Epithelial cell of proximal tubule (primary cell): ENCODE measurements around the gene SUMO2. TPM values are rescaled to one million over a fixed set of nuclear protein-coding genes. Genes with fewer than 3 reads are reported as not detected.
"Not testable (repeated sequence)": the region's sequence is repeated elsewhere in the genome, so short reads cannot be mapped to it uniquely, and the experiment has no call there.

Experiments used
- DNase-seq: peaks from one replicate; pipeline ENCODE4 v3.0.0-alpha.2; 2011; ENCODE audit warnings: low read depth
- H3K4me3 ChIP-seq: 2 replicates; pipeline ENCODE4 v1.5.1; 2011; ENCODE audit warnings: low read depth, mild to moderate bottlenecking, low read length
- total RNA-seq: library from RNA; depleted of rRNA; stranded (reverse); fragments of >200 nt; gene quantifications from 2 replicates; pipeline ENCODE4 v1.2.3, GENCODE V29; 2015
- TF ChIP-seq, protein P1 (sequence below): conservative IDR thresholded peaks from 2 replicates; pipeline ENCODE4 v1.5.1; 2012; ENCODE audit warnings: low read depth, mild to moderate bottlenecking, low read length

SUMO2 gene
- total RNA-seq, 1 donor from 2014 or later = 166 TPM

DNA sequence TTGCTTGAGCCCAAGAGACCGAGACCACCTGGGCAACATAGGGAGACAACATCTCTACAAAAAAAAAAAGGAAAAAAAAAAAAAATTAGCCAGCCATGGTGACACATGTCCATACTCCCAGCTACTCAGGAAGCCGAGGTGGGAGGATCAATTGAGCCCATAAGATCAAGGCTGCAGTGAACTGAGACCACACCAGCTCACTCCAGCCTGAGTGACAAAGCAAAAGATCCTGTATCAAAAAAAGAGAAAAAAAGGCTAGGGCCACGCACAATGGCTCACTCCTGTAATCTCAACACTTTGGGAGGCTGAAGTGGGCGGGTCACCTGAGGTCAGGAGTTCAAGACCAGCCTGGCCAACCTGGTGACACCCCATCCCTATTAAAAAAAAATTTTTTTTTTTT, 13.8 kb downstream of the SUMO2 start:
- no peak for DNase-seq
- TF ChIP-seq, protein P1, sequence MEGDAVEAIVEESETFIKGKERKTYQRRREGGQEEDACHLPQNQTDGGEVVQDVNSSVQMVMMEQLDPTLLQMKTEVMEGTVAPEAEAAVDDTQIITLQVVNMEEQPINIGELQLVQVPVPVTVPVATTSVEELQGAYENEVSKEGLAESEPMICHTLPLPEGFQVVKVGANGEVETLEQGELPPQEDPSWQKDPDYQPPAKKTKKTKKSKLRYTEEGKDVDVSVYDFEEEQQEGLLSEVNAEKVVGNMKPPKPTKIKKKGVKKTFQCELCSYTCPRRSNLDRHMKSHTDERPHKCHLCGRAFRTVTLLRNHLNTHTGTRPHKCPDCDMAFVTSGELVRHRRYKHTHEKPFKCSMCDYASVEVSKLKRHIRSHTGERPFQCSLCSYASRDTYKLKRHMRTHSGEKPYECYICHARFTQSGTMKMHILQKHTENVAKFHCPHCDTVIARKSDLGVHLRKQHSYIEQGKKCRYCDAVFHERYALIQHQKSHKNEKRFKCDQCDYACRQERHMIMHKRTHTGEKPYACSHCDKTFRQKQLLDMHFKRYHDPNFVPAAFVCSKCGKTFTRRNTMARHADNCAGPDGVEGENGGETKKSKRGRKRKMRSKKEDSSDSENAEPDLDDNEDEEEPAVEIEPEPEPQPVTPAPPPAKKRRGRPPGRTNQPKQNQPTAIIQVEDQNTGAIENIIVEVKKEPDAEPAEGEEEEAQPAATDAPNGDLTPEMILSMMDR = no peak
- no peak overlapping the region for H3K4me3 ChIP-seq

DNA sequence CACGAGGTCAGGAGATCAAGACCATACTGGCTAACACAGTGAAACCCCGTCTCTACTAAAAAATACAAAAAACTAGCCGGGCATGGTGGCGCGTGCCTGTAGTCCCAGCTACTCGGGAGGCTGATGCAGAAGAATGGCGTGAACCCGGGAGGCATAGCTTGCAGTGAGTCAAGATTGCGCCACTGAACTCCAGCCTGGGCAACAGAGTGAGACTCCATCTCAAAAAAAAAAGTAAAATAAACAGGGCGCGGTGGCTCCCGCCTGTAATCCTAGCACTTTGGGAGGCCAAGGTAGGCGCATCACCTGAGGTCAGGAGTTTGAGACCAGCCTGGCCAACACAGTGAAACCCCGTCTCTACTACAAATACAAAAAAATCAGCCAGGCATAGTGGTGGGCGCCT, 18.2 kb downstream of the SUMO2 start:
- H3K4me3 ChIP-seq, DNase-seq: not testable (repeated sequence)

DNA sequence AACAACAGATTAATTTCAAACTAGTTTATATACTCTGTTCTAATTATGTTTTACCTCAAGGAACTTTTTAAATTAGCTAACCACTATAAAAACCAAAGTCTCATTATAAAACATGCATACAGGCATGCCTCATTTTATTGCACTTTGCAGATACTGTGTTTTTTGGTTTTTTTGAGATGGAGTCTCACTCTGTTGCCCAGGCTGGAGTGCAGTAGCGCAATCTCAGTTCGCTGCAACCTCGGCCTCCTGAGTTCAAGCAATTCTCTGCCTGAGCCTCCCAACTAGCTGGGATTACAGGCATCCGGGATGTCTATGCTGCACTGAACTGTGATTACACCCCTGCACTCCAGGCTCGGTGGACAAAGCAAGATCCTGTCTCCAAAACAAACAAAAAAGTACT, 19.7 kb downstream of the SUMO2 start:
- TF ChIP-seq, protein P1 = no peak

DNA sequence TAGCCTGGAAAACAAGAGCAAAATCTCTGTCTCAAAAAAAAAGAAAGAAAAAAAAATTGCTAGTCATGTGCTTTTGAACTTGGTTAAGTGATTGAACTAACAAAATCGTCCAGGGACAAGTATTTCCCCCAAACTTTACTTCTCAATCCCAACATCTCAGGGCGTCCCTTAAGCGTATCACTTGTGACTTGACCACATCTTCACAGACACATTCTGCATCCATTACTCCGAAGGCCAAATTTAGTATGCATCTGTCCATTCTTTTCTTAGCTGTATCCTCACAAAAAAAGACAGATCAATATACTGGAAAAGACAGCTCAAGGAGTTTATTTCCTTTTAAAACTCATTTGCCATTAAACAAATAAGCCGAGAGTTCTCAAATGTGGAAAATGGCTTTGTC, 22.5 kb downstream of the SUMO2 start:
- no peak overlapping the region for H3K4me3 ChIP-seq
- DNase-seq = no peak
- TF ChIP-seq, protein P1 = no peak

More for the DNA sequence above, 19.7 kb downstream of the SUMO2 start:
- no peak overlapping the region for H3K4me3 ChIP-seq
- no peak for DNase-seq

DNA sequence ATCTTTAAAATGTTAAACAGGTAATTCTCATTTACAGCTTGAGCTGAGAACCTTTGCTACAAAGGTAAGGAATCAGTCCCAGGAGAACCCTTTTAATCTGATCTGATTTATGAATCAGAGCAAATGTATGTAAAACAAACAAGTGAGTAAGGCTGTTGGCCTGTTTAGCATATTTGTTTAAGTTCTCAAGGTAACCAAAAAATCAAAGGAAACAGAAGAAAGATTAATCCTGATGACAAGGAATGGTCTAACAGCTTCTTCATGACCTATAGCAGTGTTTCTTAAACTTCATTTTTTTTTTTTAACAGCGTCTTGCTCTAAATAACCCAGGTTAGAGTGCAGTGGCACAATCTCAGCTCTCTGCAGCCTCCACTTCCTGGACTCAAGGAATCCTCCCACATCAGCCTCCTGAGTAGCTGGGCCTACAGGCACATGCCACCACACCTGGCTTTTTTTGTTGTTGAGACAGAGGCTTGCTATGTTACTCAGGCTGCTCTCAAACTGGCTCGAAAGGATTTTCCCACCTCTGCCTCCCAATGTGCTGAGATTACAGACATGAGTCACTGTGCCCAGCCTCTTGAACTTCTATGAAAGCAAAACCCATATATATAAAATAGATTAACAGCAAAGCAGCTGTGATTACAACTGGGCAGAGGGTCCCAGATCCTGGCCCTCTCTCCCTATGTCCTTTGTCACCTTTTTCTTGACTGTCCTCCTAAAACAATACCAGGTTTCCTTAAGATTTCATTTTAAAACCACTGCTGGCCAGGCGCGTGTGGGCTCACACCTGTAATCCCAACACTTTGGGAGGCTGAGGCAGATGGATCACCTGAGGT, 23.3 kb downstream of the SUMO2 start:
- DNase-seq = no peak

DNA sequence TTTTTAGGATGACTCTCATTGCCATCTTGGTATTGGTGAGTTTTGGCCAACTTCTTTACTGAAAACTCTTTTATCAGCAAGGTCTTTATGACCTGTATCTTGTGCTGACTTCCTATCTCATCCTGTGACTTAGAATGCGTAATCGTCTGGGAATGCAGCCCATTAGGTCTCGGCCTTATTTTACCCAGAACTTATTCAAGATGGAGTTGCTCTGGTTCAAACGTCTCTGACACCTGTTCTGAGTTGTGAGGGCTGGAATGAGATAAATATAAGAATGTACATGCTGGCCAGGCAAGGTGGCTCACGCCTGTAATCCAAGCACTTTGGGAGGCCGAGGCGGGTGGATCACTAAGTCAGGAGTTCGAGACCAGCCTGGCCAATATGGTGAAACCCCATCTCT, 24.3 kb downstream of the SUMO2 start:
- not testable (repeated sequence) for DNase-seq, H3K4me3 ChIP-seq

More for the DNA sequence above, 23.3 kb downstream of the SUMO2 start:
- TF ChIP-seq, protein P1 = no peak
- H3K4me3 ChIP-seq = no peak overlapping the region

DNA sequence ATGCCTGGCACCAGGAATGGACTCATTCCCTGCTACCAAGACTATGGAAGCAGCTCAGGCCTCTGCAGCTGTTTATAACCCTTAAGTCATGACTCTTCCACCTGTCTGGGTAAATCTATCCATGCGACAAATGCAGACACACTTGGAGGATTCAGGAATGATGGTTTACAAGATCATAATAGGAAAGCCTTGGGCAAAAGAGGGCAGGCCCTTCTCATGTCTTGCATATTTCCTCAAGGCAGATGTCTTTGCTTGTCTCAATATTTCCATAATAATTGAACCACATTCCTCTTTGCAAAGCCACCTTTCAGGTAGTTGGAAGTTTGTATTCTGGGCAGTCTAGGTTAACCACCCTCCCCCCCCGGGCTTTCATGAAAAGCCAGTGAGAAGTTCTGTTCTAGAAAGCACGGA, 27.6 kb downstream of the SUMO2 start:
- no peak overlapping the region for H3K4me3 ChIP-seq
- DNase-seq = peak; percentile 45
- TF ChIP-seq, protein P1 = no peak
